ENCODE data around the gene EIF1AX. TPM values are rescaled to one million over a fixed set of nuclear protein-coding genes. Genes with fewer than 3 reads are reported as not detected.

The EIF1AX gene
- total and polyA plus RNA-seq, 2 of the 13 experiments (the other 11 are each of a cell fraction or from before 2014, with no cell fraction given) = 35.1 to 82.7 TPM

GRCh38 chrX:20159797-20160385 lies 18.3 kb upstream of the EIF1AX start:
- no peak for FAIRE-seq
- Histone ChIP-seq H3K27me3 (ENCODE audit: control insufficient read depth in 1 of 2, insufficient read depth in 2 of 2, low read length in 2 of 2) (no peaks in the 10 kb centered on the region; a peak in 1 of 5 replicates), H3K79me2 (ENCODE audit: insufficient read depth, low read length) (no peaks in the 10 kb centered on the region), H3K9me3 (ENCODE audit: low read length) (no peaks in the 10 kb centered on the region), H3K4me2 (ENCODE audit: low read depth, low read length) (no peak overlapping the region), H3K36me3 (replicated peaks in 1 of 2; ENCODE audit: control insufficient read depth in 1 of 2, insufficient read depth in 2 of 2, low read length in 2 of 2) (peaks cover 3 to 61% of the 10 kb centered on the region in 2 experiments), H2AFZ (ENCODE audit: low read length) (no peak overlapping the region), H4K20me1 (ENCODE audit: insufficient read depth, low read length) (0 out of 2 replicates have a peak, but pooled peaks cover 2% of the 10 kb centered on the region), H3K27ac (ENCODE audit: extremely low read length, insufficient read depth, low read length) (no peak overlapping the region), H3K4me3 (replicated peaks in 1 of 3; ENCODE audit: insufficient read depth in 1 of 3, low read depth in 2 of 3, low read length in 3 of 3) (no peak overlapping the region), H3K4me1 (ENCODE audit: insufficient read depth, low read length) (peaks cover 12% of the 10 kb centered on the region; the same call in 1 of the 2 replicates), H3K9ac (ENCODE audit: insufficient read depth, low read depth, low read length) (no peak overlapping the region)
- intact Hi-C loops (cut with micrococcal nuclease; ENCODE audit: unreplicated experiment) = no loop called here
- peak; percentile 7; the same call in 1 of the 3 replicates for ATAC-seq
- no TSS peak for BruUV-seq (replicated peaks)
- DNase-seq (ENCODE audit: low spot score) = no peak
- ChIA-PET CTCF (ENCODE audit: low intra/inter-chr PET ratio, low total read pairs) (no interaction called here), POLR2A (no interaction called here)
- in situ Hi-C loops (cut with HindIII; ENCODE audit: extremely low pct_ligation_motif_present, low pct_unique_long_range_greater_than_20kb) = no loop called here
- 95% methylated on average over 4 of the region's 4 CpGs for WGBS (ENCODE audit: low lambda C conversion rate)
- no peak for TF ChIP-seq ZFP1 (CRISPR knock-in tag; IDR thresholded peaks at IDR 0.05)
- TF ChIP-seq POLR2A (IDR thresholded peaks at IDR 0.05; ENCODE audit: insufficient read depth in 1 of 2, low read depth in 2 of 2, low read length in 2 of 2) = peak in 1 of 2 experiments; percentile 37; a peak in 1 of 4 replicates
- no peak for TF ChIP-seq PITX1 (CRISPR knock-in tag; IDR thresholded peaks at IDR 0.05)
- 0 out of 2 replicates have a peak, but pooled peaks have one; percentile 32 for TF ChIP-seq POLR2AphosphoS5 (IDR thresholded peaks at IDR 0.05; ENCODE audit: low read depth, low read length)
- TF ChIP-seq, protein P1, sequence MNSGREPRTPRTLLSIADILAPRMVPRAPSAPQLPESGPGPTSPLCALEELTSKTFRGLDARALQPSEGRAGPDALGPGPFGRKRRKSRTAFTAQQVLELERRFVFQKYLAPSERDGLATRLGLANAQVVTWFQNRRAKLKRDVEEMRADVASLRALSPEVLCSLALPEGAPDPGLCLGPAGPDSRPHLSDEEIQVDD (CRISPR knock-in tag; IDR thresholded peaks at IDR 0.05; ENCODE audit: borderline replicate concordance) = no peak
- no peak for TF ChIP-seq ZNF574 (CRISPR knock-in tag; IDR thresholded peaks at IDR 0.05)
